CD4-positive, CD25-positive, alpha-beta regulatory T cell (primary cell): ENCODE data around the gene RPEL1. TPM values are rescaled to one million over a fixed set of nuclear protein-coding genes. Genes with fewer than 3 reads are reported as not detected.

Experiments used
- ATAC-seq, 2 donors: fragments of 150-1000 bp; cut with Tn5 transposase; one replicate each; pipeline ENCODE4 v1.10.0; 2021; ENCODE audit warnings: low read depth in 2 of 2, moderate number of reproducible peaks in 2 of 2, moderate library complexity in 1 of 2
- DNase-seq, 3 donors: peaks; one replicate each; pipeline versions ENCODE4 v3.0.0 to v3.0.0-alpha.2; 2012 to 2022; ENCODE audit warnings: mixed read lengths in 1 of 3
- H3K27ac ChIP-seq: one replicate; pipeline ENCODE4 v1.7.0; 2013; ENCODE audit warnings: mild to moderate bottlenecking, low read length; ENCODE audit not compliant: insufficient read depth, poor library complexity, severe bottlenecking
- H3K27me3 ChIP-seq: one replicate; pipeline ENCODE4 v1.7.0; 2013; ENCODE audit warnings: low read length; ENCODE audit not compliant: control insufficient read depth, insufficient read depth
- H3K36me3 ChIP-seq: one replicate; pipeline ENCODE4 v1.7.0; 2013; ENCODE audit warnings: mild to moderate bottlenecking, low read length, moderate library complexity; ENCODE audit not compliant: control insufficient read depth, insufficient read depth
- H3K4me1 ChIP-seq: 2 replicates; pipeline ENCODE4 v1.7.0; 2013; ENCODE audit warnings: mild to moderate bottlenecking, low read length; ENCODE audit not compliant: insufficient read depth, control insufficient read depth, poor library complexity, severe bottlenecking
- H3K4me3 ChIP-seq: one replicate; pipeline ENCODE4 v1.7.0; 2013; ENCODE audit warnings: low read depth, mild to moderate bottlenecking, low read length, moderate library complexity
- H3K9me3 ChIP-seq, 2 experiments: 1 replicate in 1 of 2; 2 replicates in 1 of 2; pipeline ENCODE4 v1.7.0; 2013; ENCODE audit warnings: low read length in 2 of 2, mild to moderate bottlenecking in 1 of 2, moderate library complexity in 1 of 2; ENCODE audit not compliant: control insufficient read depth in 2 of 2
- H3K27ac Mint-ChIP-seq, 3 donors: one replicate each; pipeline ENCODE4 v1.8.0; 2020 to 2022; ENCODE audit warnings: mild to moderate bottlenecking in 3 of 3, mixed read lengths in 3 of 3, moderate library complexity in 2 of 3
- H3K27me3 Mint-ChIP-seq: one replicate; pipeline ENCODE4 v1.8.0; 2022; ENCODE audit warnings: mild to moderate bottlenecking, mixed read lengths
- H3K36me3 Mint-ChIP-seq: one replicate; pipeline ENCODE4 v1.8.0; 2020; ENCODE audit warnings: mixed read lengths
- H3K4me1 Mint-ChIP-seq, 4 donors: one replicate each; pipeline ENCODE4 v1.8.0; 2020 to 2022; ENCODE audit warnings: mixed read lengths in 4 of 4, mild to moderate bottlenecking in 1 of 4
- H3K4me3 Mint-ChIP-seq, 4 donors: one replicate each; pipeline ENCODE4 v1.8.0; 2020 to 2022; ENCODE audit warnings: mild to moderate bottlenecking in 4 of 4, mixed read lengths in 4 of 4, moderate library complexity in 3 of 4
- H3K9me3 Mint-ChIP-seq, 7 donors: one replicate each; pipeline ENCODE4 v1.8.0; 2020 to 2022; ENCODE audit warnings: mixed read lengths in 7 of 7, mild to moderate bottlenecking in 3 of 7, moderate library complexity in 2 of 7
- polyA plus RNA-seq, 4 donors: library from polyadenylated mRNA; unstranded; fragments of 300-500 nt; fragmentation: Illumina TruSeq; gene quantifications; one replicate each; pipeline ENCODE4 v1.2.3, GENCODE V29; 2021
- total RNA-seq: library from RNA; stranded (reverse); gene quantifications from one replicate; pipeline ENCODE4 v1.2.3, GENCODE V29; 2022

Gene RPEL1
- total and polyA plus RNA-seq, 5 donors from 2014 or later, result 0.10 TPM; not detected in 4

- Mint-ChIP-seq H3K27me3 (peaks cover 61% of the 10 kb centered on the region), H3K4me1 (peaks cover 0 to 9% (median 0%) of the 10 kb centered on the region in 4 donors), H3K9me3 (peaks cover 0 to 4% (median 3%) of the 10 kb centered on the region in 7 donors), H3K27ac (no peak overlapping the region), H3K36me3 (no peaks in the 10 kb centered on the region), H3K4me3 (no peak overlapping the region)
- Histone ChIP-seq H3K36me3 (no peaks in the 10 kb centered on the region), H3K4me1 (no peaks in the 10 kb centered on the region), H3K4me3 (no peak overlapping the region), H3K27ac (no peak overlapping the region), H3K9me3 (no peaks in the 10 kb centered on the region), H3K27me3 (peaks cover 27% of the 10 kb centered on the region)
- ATAC-seq (no peak), DNase-seq (no peak)
Observed at GRCh38 chr10:103282961-103283360, 37.3 kb downstream of the RPEL1 start.

- no peak overlapping the region for H3K4me3 ChIP-seq
Observed at GRCh38 chr10:103284170-103284569, 38.5 kb downstream of the RPEL1 start.

GRCh38 chr10:103287992-103288391, 42.3 kb downstream of the RPEL1 start:
- DNase-seq, result no peak
- H3K36me3 ChIP-seq, result no peaks in the 10 kb centered on the region
- no peak overlapping the region for H3K4me3 Mint-ChIP-seq
- no peaks in the 10 kb centered on the region for H3K9me3 ChIP-seq
- no peak for ATAC-seq
- no peaks in the 10 kb centered on the region for H3K4me1 Mint-ChIP-seq
- peaks cover 14% of the 10 kb centered on the region for H3K27me3 ChIP-seq
- H3K4me1 ChIP-seq, result no peaks in the 10 kb centered on the region
- H3K27ac Mint-ChIP-seq, result no peak overlapping the region
- no peak overlapping the region for H3K4me3 ChIP-seq
- peaks cover 43% of the 10 kb centered on the region for H3K27me3 Mint-ChIP-seq
- H3K36me3 Mint-ChIP-seq, result no peaks in the 10 kb centered on the region
- no peaks in the 10 kb centered on the region for H3K9me3 Mint-ChIP-seq
- no peak overlapping the region for H3K27ac ChIP-seq

More at GRCh38 chr10:103284170-103284569, 38.5 kb downstream of the RPEL1 start:
- no peaks in the 10 kb centered on the region for H3K36me3 ChIP-seq
- no peak for ATAC-seq
- H3K27ac Mint-ChIP-seq, result no peak overlapping the region
- H3K36me3 Mint-ChIP-seq, result no peaks in the 10 kb centered on the region
- peaks cover 0 to 5% (median 0%) of the 10 kb centered on the region in 4 donors for H3K4me1 Mint-ChIP-seq
- H3K27me3 Mint-ChIP-seq, result peaks cover 54% of the 10 kb centered on the region
- H3K9me3 ChIP-seq, result no peaks in the 10 kb centered on the region
- no peaks in the 10 kb centered on the region for H3K4me1 ChIP-seq
- no peak for DNase-seq
- peaks cover 0 to 3% (median 0%) of the 10 kb centered on the region in 7 donors for H3K9me3 Mint-ChIP-seq
- H3K27me3 ChIP-seq, result peaks cover 24% of the 10 kb centered on the region
- no peak overlapping the region for H3K4me3 Mint-ChIP-seq
- H3K27ac ChIP-seq, result no peak overlapping the region

- ATAC-seq (no peak), DNase-seq (no peak)
- H3K36me3 Mint-ChIP-seq, result no peaks in the 10 kb centered on the region
- Histone ChIP-seq H3K27ac (no peak overlapping the region), H3K27me3 (peaks cover 12% of the 10 kb centered on the region), H3K9me3 (no peaks in the 10 kb centered on the region), H3K4me1 (no peaks in the 10 kb centered on the region), H3K4me3 (no peak overlapping the region), H3K36me3 (no peaks in the 10 kb centered on the region)
- peaks cover 29% of the 10 kb centered on the region for H3K27me3 Mint-ChIP-seq
- no peaks in the 10 kb centered on the region for H3K4me1 Mint-ChIP-seq
- H3K4me3 Mint-ChIP-seq, result no peak overlapping the region
- no peaks in the 10 kb centered on the region for H3K9me3 Mint-ChIP-seq
- no peak overlapping the region for H3K27ac Mint-ChIP-seq
Observed at GRCh38 chr10:103291588-103291987, 45.9 kb downstream of the RPEL1 start.

GRCh38 chr10:103295374-103296015, 49.8 kb downstream of the RPEL1 start:
- Histone ChIP-seq H3K27me3 (peaks cover 3% of the 10 kb centered on the region), H3K4me1 (no peaks in the 10 kb centered on the region), H3K36me3 (no peaks in the 10 kb centered on the region), H3K9me3 (no peaks in the 10 kb centered on the region), H3K27ac (no peak overlapping the region), H3K4me3 (no peak overlapping the region)
- DNase-seq (no peak), ATAC-seq (no peak)
- no peaks in the 10 kb centered on the region for H3K4me1 Mint-ChIP-seq
- no peaks in the 10 kb centered on the region for H3K9me3 Mint-ChIP-seq
- no peaks in the 10 kb centered on the region for H3K36me3 Mint-ChIP-seq
- peaks cover 4% of the 10 kb centered on the region for H3K27me3 Mint-ChIP-seq
- no peak overlapping the region for H3K27ac Mint-ChIP-seq
- no peak overlapping the region for H3K4me3 Mint-ChIP-seq

Other genes starting within 250 kb of the RPEL1 start
- 59.6 TPM for gene NT5C2, start 52.6 kb upstream of the RPEL1 start, total RNA-seq
- gene NT5C2, start 52.6 kb upstream of the RPEL1 start, polyA plus RNA-seq, result 10 to 100 TPM; 52.4 to 58.6 (median 56.8) TPM
- not detected for gene INA, start 31.3 kb downstream of the RPEL1 start, total RNA-seq
- not detected for gene INA, start 31.3 kb downstream of the RPEL1 start, polyA plus RNA-seq
- 6.7 TPM for gene PCGF6, start 105.3 kb downstream of the RPEL1 start, total RNA-seq
- gene PCGF6, start 105.3 kb downstream of the RPEL1 start, polyA plus RNA-seq, result 10 to 100 TPM in 1 of 4 donors, 1 to 10 TPM in 3; 6.0 to 10.4 (median 9.1) TPM
- 9.4 TPM for gene TAF5, start 122.1 kb downstream of the RPEL1 start, total RNA-seq
- 1 to 10 TPM; 3.2 to 4.0 (median 3.7) TPM for gene TAF5, start 122.1 kb downstream of the RPEL1 start, polyA plus RNA-seq
- 152 TPM for gene ATP5MK, start 150.6 kb downstream of the RPEL1 start, total RNA-seq
- 100 to 1,000 TPM; 461 to 608 (median 526) TPM for gene ATP5MK, start 150.6 kb downstream of the RPEL1 start, polyA plus RNA-seq
- gene PDCD11, start 150.7 kb downstream of the RPEL1 start, total RNA-seq, result 26.9 TPM
- gene PDCD11, start 150.7 kb downstream of the RPEL1 start, polyA plus RNA-seq, result 1 to 10 TPM; 7.1 to 10.0 (median 8.5) TPM
- 26.1 TPM for gene CALHM2, start 206.5 kb downstream of the RPEL1 start, total RNA-seq
- 10 to 100 TPM; 33.5 to 72.4 (median 50.0) TPM for gene CALHM2, start 206.5 kb downstream of the RPEL1 start, polyA plus RNA-seq
- not detected for gene CALHM1, start 213.0 kb downstream of the RPEL1 start, total RNA-seq
- gene CALHM1, start 213.0 kb downstream of the RPEL1 start, polyA plus RNA-seq, result not detected
- not detected for gene CALHM3, start 233.4 kb downstream of the RPEL1 start, total RNA-seq
- gene CALHM3, start 233.4 kb downstream of the RPEL1 start, polyA plus RNA-seq, result not detected
- 1.1 TPM for gene NEURL1, start 247.8 kb downstream of the RPEL1 start, total RNA-seq
- under 1 TPM; 0.29 to 0.87 (median 0.54) TPM for gene NEURL1, start 247.8 kb downstream of the RPEL1 start, polyA plus RNA-seq